GM20431 (cell line): ENCODE measurements around the gene WNT11.

ENCODE experiments used
- in situ Hi-C: fragments of 300-500 bp; cut with MseI, MboI; formaldehyde crosslinking; loops from one replicate; pipeline ENCODE4 v1.15.0; 2020; ENCODE audit warnings: low sequenced_read_pairs; ENCODE audit not compliant: unreplicated experiment

Gene WNT11

GRCh38 chr11:76141901-76142588, 64.3 kb downstream of the WNT11 start:
- in situ Hi-C loops: loop anchor here (10.0 kb wide), 1 partner anchor 337 kb away; no protein-coding TSS in a partner anchor

GRCh38 chr11:76140912-76141574, 65.3 kb downstream of the WNT11 start:
- in situ Hi-C loops: loop anchor here (10.0 kb wide), 1 partner anchor 336 kb away; no protein-coding TSS in a partner anchor

- in situ Hi-C loops: no loop called here
Measured at GRCh38 chr11:76139314-76139713, 67.0 kb downstream of the WNT11 start.
